ENCODE measurements around the gene SFXN4.
"Not testable (repeated sequence)": the region's sequence is repeated elsewhere in the genome, so short reads cannot be mapped to it uniquely, and the experiment has no call there.

The SFXN4 gene

DNA sequence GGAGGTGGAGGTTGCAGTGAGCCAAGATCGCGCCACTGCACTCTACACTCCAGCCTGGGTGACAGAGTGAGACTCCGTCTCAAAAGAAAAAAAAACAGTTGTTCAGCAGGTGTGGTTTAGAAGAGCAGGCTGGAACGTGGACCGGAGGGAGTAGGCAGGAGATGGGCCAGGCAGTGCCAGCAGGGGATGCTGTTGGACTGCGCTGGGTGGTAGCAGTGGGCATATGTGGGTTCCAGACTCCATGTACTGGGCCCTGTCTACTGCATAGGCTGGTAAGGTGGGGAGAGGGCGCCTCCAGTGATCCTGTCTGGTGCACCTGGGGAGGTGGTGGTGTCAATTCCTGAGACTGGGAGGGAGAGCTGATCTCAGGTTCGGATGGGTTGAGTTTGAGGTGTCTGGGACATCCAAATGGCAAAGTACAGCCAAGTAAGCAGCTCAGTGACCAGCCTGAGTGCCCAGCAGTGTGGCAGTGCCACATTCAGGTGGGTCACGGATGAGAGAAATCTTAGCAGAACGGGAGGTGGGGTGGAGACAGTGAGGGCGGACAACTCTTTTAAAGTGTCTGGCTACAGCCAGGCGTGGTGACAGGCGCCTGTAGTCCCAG, 25.9 kb downstream of the SFXN4 start:
- DNase-seq = no peak

DNA sequence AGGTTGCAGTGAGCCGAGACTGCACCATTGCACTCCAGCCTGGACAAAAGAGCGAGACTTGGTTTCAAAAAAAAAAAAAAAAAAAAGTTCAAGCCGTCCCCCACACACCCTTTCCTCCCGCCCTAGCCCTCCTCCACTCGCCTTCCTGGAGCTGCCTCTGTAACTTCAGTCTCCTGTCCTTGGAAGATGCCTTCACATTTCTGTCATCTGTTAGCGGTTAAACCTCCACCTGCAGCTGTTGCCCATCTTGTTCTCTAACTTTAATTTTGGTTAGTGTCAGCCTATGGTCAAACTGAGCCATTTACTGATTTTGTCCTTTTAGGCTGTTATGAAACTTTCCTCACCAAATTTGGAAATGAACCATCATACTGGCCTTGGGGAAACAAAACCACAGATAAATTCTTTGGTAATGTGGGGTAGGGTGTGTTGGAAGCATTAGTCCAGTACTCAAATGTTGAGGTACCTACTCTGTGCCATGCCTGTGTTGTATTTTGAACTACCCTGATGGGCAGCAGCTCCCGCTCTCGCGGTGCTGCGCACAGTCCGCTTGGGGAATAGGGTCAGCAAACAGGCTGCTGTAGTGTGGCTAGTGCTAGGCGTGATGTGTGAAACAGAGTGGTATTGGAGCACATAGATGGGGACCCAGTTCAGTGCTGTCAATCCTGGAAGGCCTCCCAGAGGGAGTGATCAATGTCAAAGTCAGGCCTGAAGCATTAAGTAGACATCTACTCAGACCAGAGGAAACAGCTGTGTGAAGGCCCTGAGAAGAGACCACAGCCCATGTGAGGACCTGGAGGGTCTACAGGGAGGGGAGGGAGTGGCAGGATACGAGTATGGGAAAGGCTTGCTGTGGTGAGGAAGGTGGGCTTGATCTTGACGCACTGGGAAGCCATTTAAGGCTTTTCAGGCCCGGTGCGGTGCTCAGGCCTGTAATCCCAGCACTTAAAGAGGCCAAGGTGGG, 26.9 kb downstream of the SFXN4 start:
- no peak for DNase-seq

- not testable (repeated sequence) for DNase-seq
Observed at GRCh38 chr10:119137878-119138277, 27.6 kb downstream of the SFXN4 start.

DNA sequence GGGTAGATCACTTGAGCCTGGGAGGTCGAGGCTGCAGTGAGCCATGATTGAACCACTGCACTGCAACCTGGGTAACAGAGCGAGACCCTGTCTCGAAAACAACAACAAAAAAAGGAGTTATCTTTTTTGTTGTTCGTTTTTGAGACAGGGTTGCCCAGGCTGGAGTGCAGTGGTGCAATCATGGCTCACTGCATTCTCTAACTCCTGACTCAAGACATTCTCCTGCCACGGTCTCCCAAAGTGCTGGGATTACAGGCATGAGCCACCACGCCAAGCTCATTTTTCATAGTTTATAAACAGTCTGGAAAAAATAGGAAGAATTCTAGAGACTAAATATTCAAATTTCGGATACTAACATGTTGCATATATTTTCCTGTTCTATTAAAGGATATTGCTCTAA, 29.4 kb downstream of the SFXN4 start:
- DNase-seq = no peak

GRCh38 chr10:119135513-119135881, 30.0 kb downstream of the SFXN4 start:
- DNase-seq = no peak

DNA sequence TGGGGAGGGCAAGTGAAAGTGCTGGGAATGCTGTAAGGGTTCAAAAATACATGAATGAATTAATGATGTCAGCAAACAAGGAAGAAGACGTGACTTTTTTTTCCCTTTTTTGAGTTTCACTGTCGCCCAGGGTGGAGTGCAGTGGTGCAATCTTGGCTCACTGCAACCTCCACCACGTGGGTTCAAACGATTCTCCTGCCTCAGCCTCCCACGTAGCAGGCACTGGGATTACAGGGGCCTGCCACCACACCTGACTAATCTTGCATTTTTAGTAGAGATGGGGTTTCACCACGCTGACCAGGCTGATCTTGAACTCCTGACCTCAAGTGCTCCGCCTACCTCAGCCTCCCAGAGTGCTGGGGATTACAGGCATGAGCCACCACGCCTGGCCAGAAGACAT, 31.6 kb downstream of the SFXN4 start:
- no peak for DNase-seq

- DNase-seq = no peak
Observed at GRCh38 chr10:119132521-119133345, 32.8 kb downstream of the SFXN4 start.

DNA sequence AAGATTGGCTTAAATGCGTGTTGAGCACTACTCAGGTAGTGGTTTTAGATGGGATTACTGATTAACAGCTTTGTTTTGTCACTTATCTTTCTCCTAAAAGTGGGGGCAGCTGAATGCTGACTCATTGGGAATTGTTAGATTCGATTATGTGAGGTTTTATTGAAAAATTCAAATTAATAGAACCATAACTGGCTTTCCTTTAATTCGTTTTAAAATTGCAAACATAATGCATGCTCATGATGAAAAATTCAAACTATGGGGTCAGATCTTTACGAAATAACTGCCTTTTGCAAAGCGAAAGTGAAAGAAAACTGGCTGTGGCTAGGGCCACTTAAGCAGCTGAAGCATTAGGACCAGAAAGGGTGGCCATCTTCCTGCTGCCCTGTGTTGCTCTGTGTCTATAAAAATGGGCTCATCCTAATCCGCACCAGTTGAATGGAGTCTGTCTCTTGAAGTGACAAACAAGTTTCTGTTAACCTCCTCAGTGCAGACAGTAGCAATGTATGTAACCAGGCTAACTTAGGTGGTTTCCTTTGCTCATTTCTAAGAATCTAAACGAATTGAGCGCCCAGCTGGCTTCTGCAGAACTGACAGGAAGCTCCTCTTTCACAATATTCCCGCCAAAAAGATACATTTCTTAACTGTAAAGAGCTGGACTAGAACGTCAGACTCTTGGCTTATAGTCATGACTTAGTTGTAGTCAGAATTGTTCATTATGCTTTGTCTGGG, 33.8 kb downstream of the SFXN4 start:
- no peak for DNase-seq

DNA sequence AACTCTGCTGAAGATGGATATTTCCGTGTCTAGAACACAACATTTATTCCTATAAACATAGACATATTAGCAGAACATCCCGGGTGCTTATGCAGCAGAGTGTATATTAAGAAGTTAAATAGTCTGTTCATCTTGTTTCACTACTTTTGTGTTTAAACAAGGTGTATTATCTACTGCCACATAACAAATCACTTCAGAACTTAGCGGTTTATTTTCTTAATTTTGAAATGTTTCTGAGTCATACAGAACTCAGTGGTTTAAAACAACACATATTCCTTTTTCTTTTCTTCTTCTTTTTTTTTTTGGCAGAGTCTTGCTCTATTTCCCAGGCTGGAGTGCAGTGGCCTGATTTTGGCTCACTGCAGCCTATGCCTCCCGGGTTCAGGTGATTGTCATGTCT, 35.8 kb downstream of the SFXN4 start:
- DNase-seq = no peak

- DNase-seq = no peak
Observed at GRCh38 chr10:119125942-119126341, 39.6 kb downstream of the SFXN4 start.

GRCh38 chr10:119120875-119121274, 44.6 kb downstream of the SFXN4 start:
- no peak for DNase-seq

DNA sequence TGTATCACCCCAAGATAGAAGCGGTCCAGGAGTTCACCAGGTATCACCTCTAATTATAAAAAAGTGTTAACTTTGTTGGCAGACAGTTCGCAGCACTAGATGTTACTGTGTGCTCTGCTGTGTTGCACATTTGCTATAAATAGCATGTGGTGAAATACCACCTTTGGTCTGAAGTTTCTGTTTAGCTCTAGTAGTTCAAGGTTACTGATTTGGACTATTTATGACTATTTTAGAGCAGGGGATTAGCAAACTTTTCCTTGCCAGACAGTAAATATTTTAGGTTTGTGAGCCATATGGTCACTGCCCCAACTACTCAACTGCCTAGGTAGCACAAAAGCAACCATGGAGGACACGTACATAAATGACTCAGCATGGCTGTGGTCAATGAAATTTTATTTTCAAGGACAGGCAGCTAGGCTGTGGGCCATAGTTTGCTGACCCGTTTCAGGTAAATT, 45.1 kb downstream of the SFXN4 start:
- no peak for DNase-seq

GRCh38 chr10:119119400-119119799, 46.1 kb downstream of the SFXN4 start:
- no peak for DNase-seq

DNA sequence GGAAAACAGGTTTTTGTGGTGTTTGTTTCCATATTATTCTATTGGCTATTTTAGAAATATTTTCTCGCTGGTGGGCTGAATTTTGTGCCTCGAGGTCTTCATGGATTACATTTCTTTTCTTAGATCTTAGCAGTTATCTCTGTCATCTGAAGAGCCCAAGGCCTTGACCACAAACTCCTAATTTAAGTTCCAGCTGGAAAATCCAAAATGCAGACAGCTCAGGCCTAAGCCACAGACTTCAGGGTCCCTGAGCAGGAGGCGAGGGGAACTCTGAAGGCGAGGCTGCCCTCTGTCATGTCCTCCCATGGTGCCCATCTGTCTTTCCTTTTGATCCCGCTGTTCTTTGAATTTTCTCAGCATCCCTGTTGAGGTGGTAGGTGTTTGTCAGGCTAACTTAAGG, 47.3 kb downstream of the SFXN4 start:
- DNase-seq = no peak

- DNase-seq = no peak
Observed at GRCh38 chr10:119116326-119116951, 49.1 kb downstream of the SFXN4 start.

- no peak for DNase-seq
Observed at GRCh38 chr10:119115926-119116325, 49.6 kb downstream of the SFXN4 start.

DNA sequence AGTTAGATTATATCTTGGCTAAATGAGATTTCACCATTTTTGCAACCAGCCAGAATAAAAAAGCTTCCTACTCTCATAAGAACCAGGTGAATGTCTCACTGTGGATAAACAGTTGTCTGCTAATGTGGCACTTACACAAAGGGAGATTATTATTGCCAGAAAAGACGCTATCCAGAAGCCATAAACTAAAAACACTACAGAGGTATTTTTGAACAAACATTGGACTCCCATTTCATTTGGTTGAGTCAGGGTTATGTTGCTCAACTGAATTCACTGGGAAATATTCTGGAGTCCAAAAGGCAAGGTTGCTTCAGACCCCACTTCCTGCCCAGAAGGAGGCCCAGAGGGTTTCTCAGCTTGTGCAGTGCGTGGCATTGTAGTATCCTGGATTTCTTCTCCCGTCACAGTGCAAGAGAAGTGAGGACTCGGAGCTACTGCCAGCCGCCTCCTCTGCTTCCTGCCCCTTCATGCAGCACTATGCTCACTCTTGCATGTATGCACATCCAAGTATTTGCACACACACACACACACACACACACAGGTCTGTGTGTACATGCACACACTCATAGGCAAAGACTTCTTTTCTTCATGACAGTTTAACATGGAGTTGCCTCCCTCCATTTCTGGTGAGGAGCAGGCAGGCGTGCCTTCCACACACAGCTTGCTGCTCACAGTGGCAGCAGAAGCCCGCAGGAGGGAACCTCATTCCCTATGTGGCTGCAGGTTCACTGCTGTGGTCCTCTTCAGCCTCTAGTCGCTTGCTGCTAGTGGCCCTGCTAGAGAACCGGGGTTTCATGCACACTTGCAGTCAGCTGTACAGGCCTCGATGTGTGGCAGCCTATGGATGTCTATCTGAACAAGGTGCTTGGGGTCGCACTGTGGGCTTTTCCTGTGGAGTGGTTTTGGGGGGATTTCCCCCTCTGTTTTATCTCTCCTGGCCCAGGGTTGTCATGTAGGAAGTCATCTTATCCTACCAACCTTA, 51.5 kb downstream of the SFXN4 start:
- no peak for DNase-seq

- DNase-seq = no peak
Observed at GRCh38 chr10:119112056-119112455, 53.5 kb downstream of the SFXN4 start.

- not testable (repeated sequence) for DNase-seq
Observed at GRCh38 chr10:119107771-119108170, 57.7 kb downstream of the SFXN4 start.

GRCh38 chr10:119107106-119107505, 58.4 kb downstream of the SFXN4 start:
- DNase-seq = not testable (repeated sequence)

- DNase-seq = not testable (repeated sequence)
Observed at GRCh38 chr10:119105899-119106298, 59.6 kb downstream of the SFXN4 start.

Measured in NCI-H446 treated with DMSO at 0.1 percent for 48 hours (cell line).